WTC11 (cell line): ENCODE results near the gene EFCAB12. TPM values are rescaled to one million over a fixed set of nuclear protein-coding genes. Genes with fewer than 3 reads are reported as not detected.

Experiments
- ATAC-seq: fragments of 200-7000 bp; cut with Tn5 transposase; 2 replicates; pipeline ENCODE4 v1.10.0; 2021; ENCODE audit warnings: mild to moderate bottlenecking, moderate library complexity
- CTCF ChIA-PET: fragments of 300-600 bp; sonication (Branson Sonifier 250); formaldehyde crosslinking; loops from one replicate; lab custom pipeline; 2021; ENCODE audit warnings: antibody characterized with exemption; lab: Charles Lee
- POLR2A ChIA-PET: fragments of 350-600 bp; sonication (Branson Sonifier 250); formaldehyde crosslinking; loops from one replicate; lab custom pipeline; 2021; ENCODE audit warnings: antibody characterized with exemption; lab: Charles Lee
- DNase-seq: peaks from one replicate; pipeline ENCODE4 v3.0.0; 2021; ENCODE audit warnings: low spot score
- H3K27ac Mint-ChIP-seq: 2 replicates; pipeline ENCODE4 v1.8.0; 2021; ENCODE audit warnings: mixed read lengths
- H3K27me3 Mint-ChIP-seq: 2 replicates; pipeline ENCODE4 v1.8.0; 2021; ENCODE audit warnings: low read depth, mild to moderate bottlenecking, moderate library complexity, mixed read lengths
- H3K36me3 Mint-ChIP-seq: 2 replicates; pipeline ENCODE4 v1.8.0; 2021; ENCODE audit warnings: mixed read lengths
- H3K4me1 Mint-ChIP-seq: 2 replicates; pipeline ENCODE4 v1.8.0; 2022; ENCODE audit warnings: mixed read lengths
- H3K4me3 Mint-ChIP-seq: 2 replicates; pipeline ENCODE4 v1.8.0; 2021; ENCODE audit warnings: mild to moderate bottlenecking, moderate library complexity, mixed read lengths
- H3K9me3 Mint-ChIP-seq: 2 replicates; pipeline ENCODE4 v1.8.0; 2021; ENCODE audit warnings: mixed read lengths
- ATF2 ChIP-seq: sonication (generic); formaldehyde crosslinking; IDR thresholded peaks from 2 replicates; pipeline ENCODE4 v1.8.1; 2022; ENCODE audit warnings: low read depth, missing genetic modification reagents, borderline replicate concordance
- ATF6 ChIP-seq: sonication (generic); formaldehyde crosslinking; IDR thresholded peaks from 2 replicates; pipeline ENCODE4 v1.8.1; 2023; ENCODE audit warnings: mild to moderate bottlenecking, missing genetic modification reagents
- ETV6 ChIP-seq: sonication (generic); formaldehyde crosslinking; IDR thresholded peaks from 2 replicates; pipeline ENCODE4 v1.8.1; 2022; ENCODE audit warnings: mild to moderate bottlenecking, missing genetic modification reagents
- GABPB1 ChIP-seq: sonication (generic); formaldehyde crosslinking; IDR thresholded peaks from 2 replicates; pipeline ENCODE4 v1.8.1; 2023; ENCODE audit warnings: mild to moderate bottlenecking, missing genetic modification reagents
- MXD4 ChIP-seq: fragments of 250-450 bp; sonication (Bioruptor Pico); IDR thresholded peaks from 2 replicates; pipeline ENCODE4 v1.8.0; 2021; ENCODE audit warnings: mild to moderate bottlenecking, moderate library complexity, borderline replicate concordance
- NFYB ChIP-seq: sonication (generic); formaldehyde crosslinking; conservative IDR thresholded peaks from 2 replicates; pipeline ENCODE4 v1.8.0; 2022; ENCODE audit warnings: low read depth, missing genetic modification reagents
- NR2C2 ChIP-seq: sonication (generic); formaldehyde crosslinking; IDR thresholded peaks from 2 replicates; pipeline ENCODE4 v1.8.0; 2022; ENCODE audit warnings: mild to moderate bottlenecking, missing genetic modification reagents
- RELA ChIP-seq: sonication (generic); formaldehyde crosslinking; IDR thresholded peaks from 2 replicates; pipeline ENCODE4 v1.8.1; 2022; ENCODE audit warnings: missing genetic modification reagents, mild to moderate bottlenecking, borderline replicate concordance
- SMAD4 ChIP-seq: sonication (generic); formaldehyde crosslinking; IDR thresholded peaks from 2 replicates; pipeline ENCODE4 v1.8.0; 2022; ENCODE audit warnings: mild to moderate bottlenecking, missing genetic modification reagents
- SP1 ChIP-seq: sonication (generic); formaldehyde crosslinking; conservative IDR thresholded peaks from 2 replicates; pipeline ENCODE4 v1.8.1; 2022; ENCODE audit warnings: missing genetic modification reagents
- ZNF263 ChIP-seq: sonication (generic); formaldehyde crosslinking; IDR thresholded peaks from 2 replicates; pipeline ENCODE4 v1.8.1; 2022; ENCODE audit warnings: low read depth, mild to moderate bottlenecking, moderate library complexity, missing genetic modification reagents
- ZNF423 ChIP-seq: fragments of 250-450 bp; sonication (Bioruptor Pico); IDR thresholded peaks from 2 replicates; pipeline ENCODE4 v2.1.2; 2022; ENCODE audit warnings: mild to moderate bottlenecking, moderate library complexity
- ZNF532 ChIP-seq: fragments of 250-450 bp; sonication (Bioruptor Pico); IDR thresholded peaks from 2 replicates; pipeline ENCODE4 v1.9.0; 2021; ENCODE audit warnings: mild to moderate bottlenecking, borderline replicate concordance
- total RNA-seq: library from RNA; stranded (reverse); gene quantifications from 3 replicates; pipeline ENCODE4 v1.2.3, GENCODE V29; 2021
- TF ChIP-seq, protein P1 (sequence below): sonication (generic); formaldehyde crosslinking; IDR thresholded peaks from 2 replicates; pipeline ENCODE4 v1.8.1; 2023; ENCODE audit warnings: mild to moderate bottlenecking, missing genetic modification reagents, borderline replicate concordance
- TF ChIP-seq, protein P2 (sequence below): sonication (generic); formaldehyde crosslinking; IDR thresholded peaks from 2 replicates; pipeline ENCODE4 v1.8.0; 2022; ENCODE audit warnings: mild to moderate bottlenecking, missing genetic modification reagents
- TF ChIP-seq, protein P3 (sequence below): fragments of 250-450 bp; sonication (Bioruptor Pico); IDR thresholded peaks from 2 replicates; pipeline ENCODE4 v1.9.0; 2021; ENCODE audit warnings: mild to moderate bottlenecking

EFCAB12 gene
- total RNA-seq, 1 experiment from 2014 or later, result 0.20 TPM

- DNase-seq (peak; percentile 73), ATAC-seq (peak; percentile 81)
- Mint-ChIP-seq H3K27me3 (no peaks in the 10 kb centered on the region), H3K36me3 (peaks cover 8% of the 10 kb centered on the region; the same call in 1 of the 2 replicates), H3K4me1 (peaks cover 9% of the 10 kb centered on the region), H3K27ac (peak overlapping the region; percentile 95), H3K9me3 (no peaks in the 10 kb centered on the region), H3K4me3 (peak overlapping the region; percentile 100)
- POLR2A ChIA-PET, result interaction anchor here (0.6 to 1.0 kb wide), 4 partner anchors 14 to 80 kb away, joined by 3 to 5 read pairs (median 4); partner anchors contain the start of genes IFT122 and MBD4
- CTCF ChIA-PET, result interaction anchor here (0.6 to 1.5 kb wide), 5 partner anchors 13 to 195 kb away, joined by 3 read pairs; partner anchors contain the start of genes IFT122 and MBD4
- TF ChIP-seq SP1 (CRISPR knock-in tag) (peak; percentile 6; the same call in 1 of the 2 replicates), ETV6 (CRISPR knock-in tag) (0 out of 2 replicates have a peak, but pooled peaks have one; percentile 15), ZNF532 (CRISPR knock-in tag) (no peak), GABPB1 (peak; percentile 57)
Measured at GRCh38 chr3:129399145-129399894, 29.1 kb downstream of the EFCAB12 start.

GRCh38 chr3:129398803-129399144 is 29.7 kb downstream of the EFCAB12 start:
- peak; percentile 15 for ATAC-seq
- Mint-ChIP-seq H3K27ac (peak overlapping the region; percentile 95), H3K4me3 (peak overlapping the region; percentile 100), H3K9me3 (no peaks in the 10 kb centered on the region), H3K4me1 (peaks cover 9% of the 10 kb centered on the region), H3K36me3 (peaks cover 8% of the 10 kb centered on the region), H3K27me3 (no peaks in the 10 kb centered on the region)
- no peak for DNase-seq
- ChIA-PET CTCF (interaction anchor here (1.2 to 1.5 kb wide), 2 partner anchors 41 to 195 kb away, joined by 3 read pairs; partner anchors contain the start of genes IFT122 and MBD4), POLR2A (no interaction called here)
- TF ChIP-seq ZNF423 (CRISPR knock-in tag), result no peak
- no peak for TF ChIP-seq ATF6
- no peak for TF ChIP-seq ATF2 (CRISPR knock-in tag)
- TF ChIP-seq RELA (CRISPR knock-in tag), result no peak
- TF ChIP-seq, protein P1, sequence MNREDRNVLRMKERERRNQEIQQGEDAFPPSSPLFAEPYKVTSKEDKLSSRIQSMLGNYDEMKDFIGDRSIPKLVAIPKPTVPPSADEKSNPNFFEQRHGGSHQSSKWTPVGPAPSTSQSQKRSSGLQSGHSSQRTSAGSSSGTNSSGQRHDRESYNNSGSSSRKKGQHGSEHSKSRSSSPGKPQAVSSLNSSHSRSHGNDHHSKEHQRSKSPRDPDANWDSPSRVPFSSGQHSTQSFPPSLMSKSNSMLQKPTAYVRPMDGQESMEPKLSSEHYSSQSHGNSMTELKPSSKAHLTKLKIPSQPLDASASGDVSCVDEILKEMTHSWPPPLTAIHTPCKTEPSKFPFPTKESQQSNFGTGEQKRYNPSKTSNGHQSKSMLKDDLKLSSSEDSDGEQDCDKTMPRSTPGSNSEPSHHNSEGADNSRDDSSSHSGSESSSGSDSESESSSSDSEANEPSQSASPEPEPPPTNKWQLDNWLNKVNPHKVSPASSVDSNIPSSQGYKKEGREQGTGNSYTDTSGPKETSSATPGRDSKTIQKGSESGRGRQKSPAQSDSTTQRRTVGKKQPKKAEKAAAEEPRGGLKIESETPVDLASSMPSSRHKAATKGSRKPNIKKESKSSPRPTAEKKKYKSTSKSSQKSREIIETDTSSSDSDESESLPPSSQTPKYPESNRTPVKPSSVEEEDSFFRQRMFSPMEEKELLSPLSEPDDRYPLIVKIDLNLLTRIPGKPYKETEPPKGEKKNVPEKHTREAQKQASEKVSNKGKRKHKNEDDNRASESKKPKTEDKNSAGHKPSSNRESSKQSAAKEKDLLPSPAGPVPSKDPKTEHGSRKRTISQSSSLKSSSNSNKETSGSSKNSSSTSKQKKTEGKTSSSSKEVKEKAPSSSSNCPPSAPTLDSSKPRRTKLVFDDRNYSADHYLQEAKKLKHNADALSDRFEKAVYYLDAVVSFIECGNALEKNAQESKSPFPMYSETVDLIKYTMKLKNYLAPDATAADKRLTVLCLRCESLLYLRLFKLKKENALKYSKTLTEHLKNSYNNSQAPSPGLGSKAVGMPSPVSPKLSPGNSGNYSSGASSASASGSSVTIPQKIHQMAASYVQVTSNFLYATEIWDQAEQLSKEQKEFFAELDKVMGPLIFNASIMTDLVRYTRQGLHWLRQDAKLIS (CRISPR knock-in tag), result no peak
- no peak for TF ChIP-seq ZNF263
- TF ChIP-seq, protein P2, sequence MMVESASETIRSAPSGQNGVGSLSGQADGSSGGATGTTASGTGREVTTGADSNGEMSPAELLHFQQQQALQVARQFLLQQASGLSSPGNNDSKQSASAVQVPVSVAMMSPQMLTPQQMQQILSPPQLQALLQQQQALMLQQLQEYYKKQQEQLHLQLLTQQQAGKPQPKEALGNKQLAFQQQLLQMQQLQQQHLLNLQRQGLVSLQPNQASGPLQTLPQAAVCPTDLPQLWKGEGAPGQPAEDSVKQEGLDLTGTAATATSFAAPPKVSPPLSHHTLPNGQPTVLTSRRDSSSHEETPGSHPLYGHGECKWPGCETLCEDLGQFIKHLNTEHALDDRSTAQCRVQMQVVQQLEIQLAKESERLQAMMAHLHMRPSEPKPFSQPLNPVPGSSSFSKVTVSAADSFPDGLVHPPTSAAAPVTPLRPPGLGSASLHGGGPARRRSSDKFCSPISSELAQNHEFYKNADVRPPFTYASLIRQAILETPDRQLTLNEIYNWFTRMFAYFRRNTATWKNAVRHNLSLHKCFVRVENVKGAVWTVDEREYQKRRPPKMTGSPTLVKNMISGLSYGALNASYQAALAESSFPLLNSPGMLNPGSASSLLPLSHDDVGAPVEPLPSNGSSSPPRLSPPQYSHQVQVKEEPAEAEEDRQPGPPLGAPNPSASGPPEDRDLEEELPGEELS, result no peak
- TF ChIP-seq, protein P3, sequence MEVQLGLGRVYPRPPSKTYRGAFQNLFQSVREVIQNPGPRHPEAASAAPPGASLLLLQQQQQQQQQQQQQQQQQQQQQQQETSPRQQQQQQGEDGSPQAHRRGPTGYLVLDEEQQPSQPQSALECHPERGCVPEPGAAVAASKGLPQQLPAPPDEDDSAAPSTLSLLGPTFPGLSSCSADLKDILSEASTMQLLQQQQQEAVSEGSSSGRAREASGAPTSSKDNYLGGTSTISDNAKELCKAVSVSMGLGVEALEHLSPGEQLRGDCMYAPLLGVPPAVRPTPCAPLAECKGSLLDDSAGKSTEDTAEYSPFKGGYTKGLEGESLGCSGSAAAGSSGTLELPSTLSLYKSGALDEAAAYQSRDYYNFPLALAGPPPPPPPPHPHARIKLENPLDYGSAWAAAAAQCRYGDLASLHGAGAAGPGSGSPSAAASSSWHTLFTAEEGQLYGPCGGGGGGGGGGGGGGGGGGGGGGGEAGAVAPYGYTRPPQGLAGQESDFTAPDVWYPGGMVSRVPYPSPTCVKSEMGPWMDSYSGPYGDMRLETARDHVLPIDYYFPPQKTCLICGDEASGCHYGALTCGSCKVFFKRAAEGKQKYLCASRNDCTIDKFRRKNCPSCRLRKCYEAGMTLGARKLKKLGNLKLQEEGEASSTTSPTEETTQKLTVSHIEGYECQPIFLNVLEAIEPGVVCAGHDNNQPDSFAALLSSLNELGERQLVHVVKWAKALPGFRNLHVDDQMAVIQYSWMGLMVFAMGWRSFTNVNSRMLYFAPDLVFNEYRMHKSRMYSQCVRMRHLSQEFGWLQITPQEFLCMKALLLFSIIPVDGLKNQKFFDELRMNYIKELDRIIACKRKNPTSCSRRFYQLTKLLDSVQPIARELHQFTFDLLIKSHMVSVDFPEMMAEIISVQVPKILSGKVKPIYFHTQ (CRISPR knock-in tag), result no peak
- TF ChIP-seq NFYB (CRISPR knock-in tag), result no peak
- TF ChIP-seq MXD4, result no peak
- TF ChIP-seq SMAD4, result no peak
- no peak for TF ChIP-seq NR2C2 (CRISPR knock-in tag)
